HEK293 (cell line): ENCODE measurements around the gene SCN4B.

Experiments
- CTCF ChIA-PET: fragments of 350-600 bp; formaldehyde crosslinking; extraction: SDS; loops from one replicate; lab custom pipeline; 2021; ENCODE audit warnings: antibody characterized with exemption; lab: Yijun Ruan, JAX
- POLR2A ChIA-PET: fragments of 300-600 bp; formaldehyde crosslinking; extraction: SDS; loops from one replicate; lab custom pipeline; 2020; ENCODE audit warnings: antibody characterized with exemption, inconsistent platforms; lab: Yijun Ruan, JAX
- H3K27ac ChIP-seq: fragments of 200-500 bp; sonication (Bioruptor generic); 2 replicates; pipeline ENCODE4 v1.5.1; 2014; ENCODE audit warnings: low read depth, low read length, control low read depth, inconsistent platforms; ENCODE audit errors: extremely low read depth
- H3K36me3 ChIP-seq, 2 experiments: fragments of 200-500 bp in 1 of 2; sonication (Bioruptor generic) in 1 of 2; 1 replicate in 1 of 2; 2 replicates in 1 of 2; pipeline ENCODE4 v1.5.1; 2014 to 2017; ENCODE audit warnings: inconsistent platforms in 2 of 2, low read length in 2 of 2; ENCODE audit not compliant: control insufficient read depth in 2 of 2, insufficient read depth in 1 of 2
- H3K4me1 ChIP-seq: fragments of 200-500 bp; sonication (Bioruptor generic); 2 replicates; pipeline ENCODE4 v1.5.1; 2014; ENCODE audit warnings: mild to moderate bottlenecking, low read length, inconsistent platforms; ENCODE audit not compliant: control insufficient read depth, insufficient read depth
- H3K4me3 ChIP-seq: 2 replicates; pipeline ENCODE4 v1.5.1; 2011; ENCODE audit warnings: low read depth, mild to moderate bottlenecking, control low read depth, low read length, moderate library complexity
- H3K9me3 ChIP-seq: fragments of 200-500 bp; sonication (Bioruptor generic); 2 replicates; pipeline ENCODE4 v1.5.1; 2014; ENCODE audit warnings: low read depth, low read length, inconsistent platforms; ENCODE audit not compliant: control insufficient read depth, insufficient read depth
- BCL11A ChIP-seq: fragments of 450-650 bp; formaldehyde crosslinking; IDR thresholded peaks from 2 replicates; pipeline ENCODE4 v1.5.1; 2016; ENCODE audit warnings: low read depth, missing biosample characterization, missing genetic modification characterization
- HOXA7 ChIP-seq: sonication (generic); formaldehyde crosslinking; IDR thresholded peaks from 2 replicates; pipeline ENCODE4 v1.8.1; 2022; ENCODE audit warnings: missing genetic modification reagents, borderline replicate concordance
- HOXC10 ChIP-seq: sonication (generic); formaldehyde crosslinking; IDR thresholded peaks from 2 replicates; pipeline ENCODE4 v1.8.1; 2023; ENCODE audit warnings: mild to moderate bottlenecking, missing genetic modification reagents
- MEIS1 ChIP-seq: sonication (generic); formaldehyde crosslinking; IDR thresholded peaks from 2 replicates; pipeline ENCODE4 v1.8.1; 2022; ENCODE audit warnings: missing genetic modification reagents, mild to moderate bottlenecking, borderline replicate concordance
- SCRT2 ChIP-seq: fragments of 450-650 bp; formaldehyde crosslinking; IDR thresholded peaks from 2 replicates; pipeline ENCODE4 v1.5.1; 2016; ENCODE audit warnings: missing biosample characterization, missing genetic modification characterization
- ZBTB21 ChIP-seq: fragments of 450-650 bp; formaldehyde crosslinking; IDR thresholded peaks from 2 replicates; pipeline ENCODE4 v1.5.1; 2017; ENCODE audit warnings: missing biosample characterization, missing genetic modification characterization
- ZBTB8A ChIP-seq: fragments of 450-650 bp; formaldehyde crosslinking; IDR thresholded peaks from 2 replicates; pipeline ENCODE4 v1.5.1; 2016; ENCODE audit warnings: missing biosample characterization, missing genetic modification characterization
- ZEB2 ChIP-seq: fragments of 450-650 bp; formaldehyde crosslinking; IDR thresholded peaks from 2 replicates; pipeline ENCODE4 v1.5.1; 2016; ENCODE audit warnings: missing biosample characterization, missing genetic modification characterization
- ZFHX2 ChIP-seq: fragments of 450-650 bp; formaldehyde crosslinking; conservative IDR thresholded peaks from 2 replicates; pipeline ENCODE4 v1.5.1; 2016; ENCODE audit warnings: missing biosample characterization, missing genetic modification characterization
- ZNF114 ChIP-seq: fragments of 450-650 bp; formaldehyde crosslinking; IDR thresholded peaks from 2 replicates; pipeline ENCODE4 v1.5.0; 2017; ENCODE audit warnings: missing biosample characterization, missing genetic modification characterization
- ZNF132 ChIP-seq: fragments of 450-650 bp; formaldehyde crosslinking; IDR thresholded peaks from 2 replicates; pipeline ENCODE4 v1.5.1; 2017; ENCODE audit warnings: missing biosample characterization, missing genetic modification characterization, borderline replicate concordance
- ZNF146 ChIP-seq: fragments of 450-650 bp; formaldehyde crosslinking; IDR thresholded peaks from 2 replicates; pipeline ENCODE4 v1.5.1; 2016; ENCODE audit warnings: missing biosample characterization, missing genetic modification characterization
- ZNF311 ChIP-seq: fragments of 450-650 bp; formaldehyde crosslinking; IDR thresholded peaks from 2 replicates; pipeline ENCODE4 v1.5.1; 2017; ENCODE audit warnings: missing biosample characterization, missing genetic modification characterization, borderline replicate concordance
- ZNF350 ChIP-seq: fragments of 450-650 bp; formaldehyde crosslinking; IDR thresholded peaks from 2 replicates; pipeline ENCODE4 v1.5.0; 2017; ENCODE audit warnings: missing biosample characterization, mild to moderate bottlenecking, missing genetic modification characterization
- ZNF366 ChIP-seq: fragments of 450-650 bp; formaldehyde crosslinking; conservative IDR thresholded peaks from 2 replicates; pipeline ENCODE4 v1.5.1; 2016; ENCODE audit warnings: missing biosample characterization, missing genetic modification characterization
- ZNF398 ChIP-seq: fragments of 450-650 bp; formaldehyde crosslinking; IDR thresholded peaks from 2 replicates; pipeline ENCODE4 v1.5.1; 2017; ENCODE audit warnings: missing biosample characterization, missing genetic modification characterization
- ZNF416 ChIP-seq: fragments of 450-650 bp; formaldehyde crosslinking; IDR thresholded peaks from 2 replicates; pipeline ENCODE4 v1.5.1; 2016; ENCODE audit warnings: missing biosample characterization, missing genetic modification characterization
- ZNF549 ChIP-seq: fragments of 450-650 bp; IDR thresholded peaks from 2 replicates; pipeline ENCODE4 v1.5.1; 2018; ENCODE audit warnings: missing biosample characterization, missing genetic modification characterization, mild to moderate bottlenecking, inconsistent platforms, moderate library complexity
- ZNF585B ChIP-seq: fragments of 450-650 bp; formaldehyde crosslinking; IDR thresholded peaks from 2 replicates; pipeline ENCODE4 v1.5.1; 2016; ENCODE audit warnings: missing biosample characterization, missing genetic modification characterization
- ZNF596 ChIP-seq: fragments of 450-650 bp; IDR thresholded peaks from 2 replicates; pipeline ENCODE4 v1.5.0; 2018; ENCODE audit warnings: missing biosample characterization, mild to moderate bottlenecking, missing genetic modification characterization, moderate library complexity
- ZNF629 ChIP-seq: fragments of 450-650 bp; formaldehyde crosslinking; IDR thresholded peaks from 2 replicates; pipeline ENCODE4 v1.5.1; 2017; ENCODE audit warnings: missing biosample characterization, missing genetic modification characterization
- ZNF76 ChIP-seq: fragments of 450-650 bp; formaldehyde crosslinking; IDR thresholded peaks from 2 replicates; pipeline ENCODE4; 2016; ENCODE audit warnings: low read depth, missing biosample characterization, missing genetic modification characterization, borderline replicate concordance
- ZNF785 ChIP-seq: fragments of 450-650 bp; formaldehyde crosslinking; IDR thresholded peaks from 2 replicates; pipeline ENCODE4 v1.5.1; 2016; ENCODE audit warnings: missing biosample characterization, missing genetic modification characterization
- ZNF791 ChIP-seq: fragments of 450-650 bp; formaldehyde crosslinking; IDR thresholded peaks from 2 replicates; pipeline ENCODE4 v1.5.1; 2016; ENCODE audit warnings: missing biosample characterization, missing genetic modification characterization
- TF ChIP-seq, protein P1 (sequence below): fragments of 450-650 bp; formaldehyde crosslinking; IDR thresholded peaks from 2 replicates; pipeline ENCODE4 v1.5.1; 2016; ENCODE audit warnings: missing biosample characterization, missing genetic modification characterization
- TF ChIP-seq, protein P2 (sequence below): fragments of 450-650 bp; formaldehyde crosslinking; conservative IDR thresholded peaks from 2 replicates; pipeline ENCODE4 v1.5.1; 2016; ENCODE audit warnings: low read depth, missing biosample characterization, missing genetic modification characterization
- TF ChIP-seq, protein P3 (sequence below): fragments of 450-650 bp; formaldehyde crosslinking; IDR thresholded peaks from 2 replicates; pipeline ENCODE4 v1.5.1; 2016; ENCODE audit warnings: missing biosample characterization, missing genetic modification characterization

Gene SCN4B

GRCh38 chr11:118175993-118176777 lies 23.6 kb upstream of the SCN4B start, which contains the start of gene SCN2B:
Gene SCN2B, minus strand, starts transcription at chr11:118176639. Its CDS starts 208 bp downstream, at chr11:118176431.
- H3K4me3 ChIP-seq, result no peak within 1 kb of the TSS
- H3K27ac ChIP-seq, result no peak within 1 kb of the TSS
- no peaks in the 10 kb centered on the region for H3K36me3 ChIP-seq
- ChIA-PET POLR2A (no interaction called here), CTCF (interaction anchor here (0.7 to 7.5 kb wide), 5 partner anchors 9 to 1302 kb away, joined by 3 to 128 read pairs (median 4); partner anchors contain the start of gene FXYD2)
- no peaks in the 10 kb centered on the region for H3K4me1 ChIP-seq
- no peaks in the 10 kb centered on the region for H3K9me3 ChIP-seq
- no peak for TF ChIP-seq BCL11A (tag by site-specific recombination)
- no peak for TF ChIP-seq ZNF76
- TF ChIP-seq ZBTB21 (tag by site-specific recombination), result no peak
- TF ChIP-seq MEIS1 (CRISPR knock-in tag), result no peak
- TF ChIP-seq ZNF585B (tag by site-specific recombination), result no peak
- TF ChIP-seq ZBTB8A (tag by site-specific recombination), result peak; percentile 16; the same call in 1 of the 2 replicates
- no peak for TF ChIP-seq HOXA7 (CRISPR knock-in tag)
- TF ChIP-seq SCRT2 (tag by site-specific recombination), result no peak
- no peak for TF ChIP-seq ZNF549
- TF ChIP-seq, protein P1, sequence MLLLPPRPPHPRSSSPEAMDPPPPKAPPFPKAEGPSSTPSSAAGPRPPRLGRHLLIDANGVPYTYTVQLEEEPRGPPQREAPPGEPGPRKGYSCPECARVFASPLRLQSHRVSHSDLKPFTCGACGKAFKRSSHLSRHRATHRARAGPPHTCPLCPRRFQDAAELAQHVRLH (tag by site-specific recombination), result no peak
- TF ChIP-seq, protein P2, sequence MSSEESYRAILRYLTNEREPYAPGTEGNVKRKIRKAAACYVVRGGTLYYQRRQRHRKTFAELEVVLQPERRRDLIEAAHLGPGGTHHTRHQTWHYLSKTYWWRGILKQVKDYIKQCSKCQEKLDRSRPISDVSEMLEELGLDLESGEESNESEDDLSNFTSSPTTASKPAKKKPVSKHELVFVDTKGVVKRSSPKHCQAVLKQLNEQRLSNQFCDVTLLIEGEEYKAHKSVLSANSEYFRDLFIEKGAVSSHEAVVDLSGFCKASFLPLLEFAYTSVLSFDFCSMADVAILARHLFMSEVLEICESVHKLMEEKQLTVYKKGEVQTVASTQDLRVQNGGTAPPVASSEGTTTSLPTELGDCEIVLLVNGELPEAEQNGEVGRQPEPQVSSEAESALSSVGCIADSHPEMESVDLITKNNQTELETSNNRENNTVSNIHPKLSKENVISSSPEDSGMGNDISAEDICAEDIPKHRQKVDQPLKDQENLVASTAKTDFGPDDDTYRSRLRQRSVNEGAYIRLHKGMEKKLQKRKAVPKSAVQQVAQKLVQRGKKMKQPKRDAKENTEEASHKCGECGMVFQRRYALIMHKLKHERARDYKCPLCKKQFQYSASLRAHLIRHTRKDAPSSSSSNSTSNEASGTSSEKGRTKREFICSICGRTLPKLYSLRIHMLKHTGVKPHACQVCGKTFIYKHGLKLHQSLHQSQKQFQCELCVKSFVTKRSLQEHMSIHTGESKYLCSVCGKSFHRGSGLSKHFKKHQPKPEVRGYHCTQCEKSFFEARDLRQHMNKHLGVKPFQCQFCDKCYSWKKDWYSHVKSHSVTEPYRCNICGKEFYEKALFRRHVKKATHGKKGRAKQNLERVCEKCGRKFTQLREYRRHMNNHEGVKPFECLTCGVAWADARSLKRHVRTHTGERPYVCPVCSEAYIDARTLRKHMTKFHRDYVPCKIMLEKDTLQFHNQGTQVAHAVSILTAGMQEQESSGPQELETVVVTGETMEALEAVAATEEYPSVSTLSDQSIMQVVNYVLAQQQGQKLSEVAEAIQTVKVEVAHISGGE (tag by site-specific recombination), result no peak
- TF ChIP-seq ZEB2 (tag by site-specific recombination), result no peak
- TF ChIP-seq, protein P3, sequence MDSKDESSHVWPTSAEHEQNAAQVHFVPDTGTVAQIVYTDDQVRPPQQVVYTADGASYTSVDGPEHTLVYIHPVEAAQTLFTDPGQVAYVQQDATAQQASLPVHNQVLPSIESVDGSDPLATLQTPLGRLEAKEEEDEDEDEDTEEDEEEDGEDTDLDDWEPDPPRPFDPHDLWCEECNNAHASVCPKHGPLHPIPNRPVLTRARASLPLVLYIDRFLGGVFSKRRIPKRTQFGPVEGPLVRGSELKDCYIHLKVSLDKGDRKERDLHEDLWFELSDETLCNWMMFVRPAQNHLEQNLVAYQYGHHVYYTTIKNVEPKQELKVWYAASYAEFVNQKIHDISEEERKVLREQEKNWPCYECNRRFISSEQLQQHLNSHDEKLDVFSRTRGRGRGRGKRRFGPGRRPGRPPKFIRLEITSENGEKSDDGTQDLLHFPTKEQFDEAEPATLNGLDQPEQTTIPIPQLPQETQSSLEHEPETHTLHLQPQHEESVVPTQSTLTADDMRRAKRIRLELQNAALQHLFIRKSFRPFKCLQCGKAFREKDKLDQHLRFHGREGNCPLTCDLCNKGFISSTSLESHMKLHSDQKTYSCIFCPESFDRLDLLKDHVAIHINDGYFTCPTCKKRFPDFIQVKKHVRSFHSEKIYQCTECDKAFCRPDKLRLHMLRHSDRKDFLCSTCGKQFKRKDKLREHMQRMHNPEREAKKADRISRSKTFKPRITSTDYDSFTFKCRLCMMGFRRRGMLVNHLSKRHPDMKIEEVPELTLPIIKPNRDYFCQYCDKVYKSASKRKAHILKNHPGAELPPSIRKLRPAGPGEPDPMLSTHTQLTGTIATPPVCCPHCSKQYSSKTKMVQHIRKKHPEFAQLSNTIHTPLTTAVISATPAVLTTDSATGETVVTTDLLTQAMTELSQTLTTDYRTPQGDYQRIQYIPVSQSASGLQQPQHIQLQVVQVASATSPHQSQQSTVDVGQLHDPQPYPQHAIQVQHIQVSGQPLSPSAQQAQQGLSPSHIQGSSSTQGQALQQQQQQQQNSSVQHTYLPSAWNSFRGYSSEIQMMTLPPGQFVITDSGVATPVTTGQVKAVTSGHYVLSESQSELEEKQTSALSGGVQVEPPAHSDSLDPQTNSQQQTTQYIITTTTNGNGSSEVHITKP (tag by site-specific recombination), result peak; percentile 50
- no peak for TF ChIP-seq ZNF791 (tag by site-specific recombination)
- TF ChIP-seq ZNF785 (tag by site-specific recombination), result no peak
- TF ChIP-seq ZNF350, result no peak
- TF ChIP-seq HOXC10 (CRISPR knock-in tag), result no peak
- TF ChIP-seq ZNF146 (tag by site-specific recombination), result no peak
- TF ChIP-seq ZFHX2, result 0 out of 2 replicates have a peak, but pooled peaks have one; percentile 5
- TF ChIP-seq ZNF366 (tag by site-specific recombination), result peak; percentile 77
- peak; percentile 82 for TF ChIP-seq ZNF398
- no peak for TF ChIP-seq ZNF416 (tag by site-specific recombination)
- TF ChIP-seq ZNF629 (tag by site-specific recombination), result no peak
- no peak for TF ChIP-seq ZNF311 (tag by site-specific recombination)
- no peak for TF ChIP-seq ZNF132 (tag by site-specific recombination)
- no peak for TF ChIP-seq ZNF114
- TF ChIP-seq ZNF596 (tag by site-specific recombination), result peak; percentile 62; the same call in 1 of the 2 replicates
